ENCODE measurements around the gene ANKRD39. TPM values are rescaled to one million over a fixed set of nuclear protein-coding genes. Genes with fewer than 3 reads are reported as not detected.

Gene ANKRD39
- total RNA-seq, 2 donors from 2014 or later: 12.4 to 18.7 TPM

GRCh38 chr2:96852667-96853066 lies 5.1 kb downstream of the ANKRD39 start:
- Histone ChIP-seq H3K36me3 (no peaks in the 10 kb centered on the region), H3K4me3 (no peak overlapping the region), H3K27me3 (no peaks in the 10 kb centered on the region), H3K9me3 (no peaks in the 10 kb centered on the region), H3K27ac (no peak overlapping the region), H3K9ac (ENCODE audit: low read depth in 2 of 2, low read length in 2 of 2) (no peak overlapping the region), H3K4me1 (no peaks in the 10 kb centered on the region)
- intact Hi-C loops (cut with DNase I): no loop called here
- no peak for TF ChIP-seq CTCF (IDR thresholded peaks at IDR 0.05)
- DNase-seq: no peak

- intact Hi-C loops (cut with DNase I): no loop called here
- no peaks in the 10 kb centered on the region for H3K4me1 ChIP-seq
- H3K27ac ChIP-seq: no peak overlapping the region
- H3K27me3 ChIP-seq: no peaks in the 10 kb centered on the region
- no peaks in the 10 kb centered on the region for H3K9me3 ChIP-seq
- DNase-seq: no peak
- no peak for TF ChIP-seq CTCF (IDR thresholded peaks at IDR 0.05)
- H3K4me3 ChIP-seq: no peak overlapping the region
- no peak overlapping the region for H3K9ac ChIP-seq (ENCODE audit: low read depth in 2 of 2, low read length in 2 of 2)
- H3K36me3 ChIP-seq: no peaks in the 10 kb centered on the region
These were observed 9.6 kb downstream of the ANKRD39 start for GRCh38 chr2:96848264-96848663.

GRCh38 chr2:96847586-96847985 lies 10.2 kb downstream of the ANKRD39 start:
- H3K4me3 ChIP-seq: no peak overlapping the region
- no peak overlapping the region for H3K9ac ChIP-seq (ENCODE audit: low read depth in 2 of 2, low read length in 2 of 2)
- H3K27me3 ChIP-seq: no peaks in the 10 kb centered on the region
- DNase-seq: no peak
- H3K36me3 ChIP-seq: no peaks in the 10 kb centered on the region
- H3K9me3 ChIP-seq: no peaks in the 10 kb centered on the region
- intact Hi-C loops (cut with DNase I): no loop called here
- no peak overlapping the region for H3K27ac ChIP-seq
- TF ChIP-seq CTCF (IDR thresholded peaks at IDR 0.05): no peak
- no peaks in the 10 kb centered on the region for H3K4me1 ChIP-seq

- Histone ChIP-seq H3K9ac (ENCODE audit: low read depth in 2 of 2, low read length in 2 of 2) (no peak overlapping the region), H3K4me1 (no peaks in the 10 kb centered on the region), H3K36me3 (no peaks in the 10 kb centered on the region), H3K9me3 (no peaks in the 10 kb centered on the region), H3K4me3 (no peak overlapping the region), H3K27ac (no peak overlapping the region), H3K27me3 (no peaks in the 10 kb centered on the region)
- no peak for TF ChIP-seq CTCF (IDR thresholded peaks at IDR 0.05)
- intact Hi-C loops (cut with DNase I): no loop called here
- DNase-seq: no peak
These were observed 11.0 kb downstream of the ANKRD39 start for GRCh38 chr2:96846825-96847224.

GRCh38 chr2:96844405-96844808 lies 13.4 kb downstream of the ANKRD39 start:
- peaks cover 4% of the 10 kb centered on the region for H3K4me1 ChIP-seq
- DNase-seq: no peak
- intact Hi-C loops (cut with DNase I): no loop called here
- no peaks in the 10 kb centered on the region for H3K36me3 ChIP-seq
- H3K9ac ChIP-seq (ENCODE audit: low read depth in 2 of 2, low read length in 2 of 2): no peak overlapping the region
- H3K4me3 ChIP-seq: no peak overlapping the region
- H3K27me3 ChIP-seq: no peaks in the 10 kb centered on the region
- H3K9me3 ChIP-seq: no peaks in the 10 kb centered on the region
- TF ChIP-seq CTCF (IDR thresholded peaks at IDR 0.05): no peak
- no peak overlapping the region for H3K27ac ChIP-seq

Measured in colonic mucosa (tissue), 4 donors.